ENCODE data around the gene SLC25A42. TPM values are rescaled to one million over a fixed set of nuclear protein-coding genes. Genes with fewer than 3 reads are reported as not detected.

SLC25A42 gene
- total RNA-seq, 1 donor from 2014 or later: 14.2 TPM

DNA sequence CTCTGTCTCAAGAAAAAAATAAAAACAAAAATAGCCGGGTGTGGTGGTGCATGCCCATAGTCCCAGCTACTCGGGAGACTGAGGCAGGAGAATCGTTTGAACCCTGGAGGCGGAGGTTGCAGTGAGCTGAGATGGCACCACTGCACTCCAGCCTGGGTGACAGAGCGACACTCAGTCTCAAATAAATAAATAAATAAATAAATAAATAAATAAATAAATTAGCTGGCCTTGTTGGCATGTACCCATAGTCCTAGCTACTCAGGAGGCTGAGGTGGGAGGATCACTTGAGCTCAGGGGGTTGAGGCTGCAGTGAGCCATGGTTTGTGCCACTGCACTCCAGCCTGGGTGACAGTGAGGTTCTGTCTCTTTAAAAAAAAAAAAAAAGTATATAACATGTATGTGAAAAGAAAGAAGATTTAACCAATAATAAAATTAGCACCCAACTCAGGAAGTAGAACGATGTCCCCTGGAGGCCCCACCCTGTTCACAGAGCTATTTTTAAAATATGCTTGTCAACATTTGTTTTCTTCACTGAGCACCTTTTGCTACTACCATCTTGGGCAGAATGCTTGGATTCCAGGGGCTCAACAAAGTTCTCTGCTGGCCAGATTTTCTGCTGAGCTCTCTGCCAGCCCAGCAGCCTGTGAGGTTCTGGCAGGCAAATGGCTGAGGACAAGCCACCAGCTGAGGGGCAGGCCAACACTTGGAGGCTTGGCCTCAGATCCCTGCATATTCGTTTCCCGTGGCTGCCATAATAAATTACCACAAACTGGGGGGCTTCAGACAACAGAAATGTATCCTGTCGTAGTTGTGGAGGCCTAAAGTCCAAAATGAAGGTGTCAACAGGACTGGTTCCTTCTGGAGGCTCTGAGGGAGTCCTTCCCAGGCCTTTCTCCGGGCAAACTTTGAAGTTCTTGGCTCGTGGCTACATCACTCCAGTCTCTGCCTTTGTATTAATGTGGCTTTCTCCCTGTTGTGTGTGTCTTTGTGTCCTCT, 5.2 kb downstream of the SLC25A42 start:
- Mint-ChIP-seq H3K27ac (ENCODE audit: unreplicated experiment) (no peak overlapping the region), H3K4me1 (ENCODE audit: low read depth, unreplicated experiment) (peaks cover 14% of the 10 kb centered on the region), H3K4me3 (ENCODE audit: unreplicated experiment) (no peak overlapping the region), H3K9me3 (ENCODE audit: unreplicated experiment) (peaks cover 2% of the 10 kb centered on the region), H3K27me3 (ENCODE audit: unreplicated experiment) (peaks cover 8% of the 10 kb centered on the region), H3K36me3 (ENCODE audit: unreplicated experiment) (no peaks in the 10 kb centered on the region)
- DNase-seq: no peak
- TF ChIP-seq, protein P1, sequence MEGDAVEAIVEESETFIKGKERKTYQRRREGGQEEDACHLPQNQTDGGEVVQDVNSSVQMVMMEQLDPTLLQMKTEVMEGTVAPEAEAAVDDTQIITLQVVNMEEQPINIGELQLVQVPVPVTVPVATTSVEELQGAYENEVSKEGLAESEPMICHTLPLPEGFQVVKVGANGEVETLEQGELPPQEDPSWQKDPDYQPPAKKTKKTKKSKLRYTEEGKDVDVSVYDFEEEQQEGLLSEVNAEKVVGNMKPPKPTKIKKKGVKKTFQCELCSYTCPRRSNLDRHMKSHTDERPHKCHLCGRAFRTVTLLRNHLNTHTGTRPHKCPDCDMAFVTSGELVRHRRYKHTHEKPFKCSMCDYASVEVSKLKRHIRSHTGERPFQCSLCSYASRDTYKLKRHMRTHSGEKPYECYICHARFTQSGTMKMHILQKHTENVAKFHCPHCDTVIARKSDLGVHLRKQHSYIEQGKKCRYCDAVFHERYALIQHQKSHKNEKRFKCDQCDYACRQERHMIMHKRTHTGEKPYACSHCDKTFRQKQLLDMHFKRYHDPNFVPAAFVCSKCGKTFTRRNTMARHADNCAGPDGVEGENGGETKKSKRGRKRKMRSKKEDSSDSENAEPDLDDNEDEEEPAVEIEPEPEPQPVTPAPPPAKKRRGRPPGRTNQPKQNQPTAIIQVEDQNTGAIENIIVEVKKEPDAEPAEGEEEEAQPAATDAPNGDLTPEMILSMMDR (IDR thresholded peaks at IDR 0.05; ENCODE audit: partially characterized antibody, unreplicated experiment): no peak

DNA sequence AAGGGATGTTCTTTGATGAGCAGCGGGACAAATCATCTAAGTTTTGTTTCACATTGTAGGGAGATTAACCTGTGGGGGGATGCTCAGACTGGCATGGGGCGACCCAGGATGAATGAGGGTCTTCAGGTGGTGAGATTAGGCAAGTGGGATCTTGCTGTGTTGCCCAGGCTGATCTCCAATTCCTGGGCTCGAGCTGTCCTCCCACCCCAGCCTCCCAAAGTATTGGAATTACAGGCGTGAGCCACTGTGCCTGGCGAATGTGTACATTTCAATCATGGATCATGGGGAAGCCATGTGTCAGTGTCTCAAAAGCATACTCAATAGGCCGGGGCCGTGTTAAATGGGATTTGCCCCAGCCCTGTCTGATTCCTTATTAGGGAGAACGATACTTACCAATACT, 8.1 kb downstream of the SLC25A42 start:
- TF ChIP-seq, protein P1 (IDR thresholded peaks at IDR 0.05; ENCODE audit: partially characterized antibody, unreplicated experiment): no peak
- DNase-seq: no peak
- Mint-ChIP-seq H3K4me3 (ENCODE audit: unreplicated experiment) (no peak overlapping the region), H3K4me1 (ENCODE audit: low read depth, unreplicated experiment) (peaks cover 13% of the 10 kb centered on the region), H3K27ac (ENCODE audit: unreplicated experiment) (no peak overlapping the region), H3K36me3 (ENCODE audit: unreplicated experiment) (no peaks in the 10 kb centered on the region), H3K9me3 (ENCODE audit: unreplicated experiment) (peaks cover 2% of the 10 kb centered on the region), H3K27me3 (ENCODE audit: unreplicated experiment) (peaks cover 2% of the 10 kb centered on the region)

DNA sequence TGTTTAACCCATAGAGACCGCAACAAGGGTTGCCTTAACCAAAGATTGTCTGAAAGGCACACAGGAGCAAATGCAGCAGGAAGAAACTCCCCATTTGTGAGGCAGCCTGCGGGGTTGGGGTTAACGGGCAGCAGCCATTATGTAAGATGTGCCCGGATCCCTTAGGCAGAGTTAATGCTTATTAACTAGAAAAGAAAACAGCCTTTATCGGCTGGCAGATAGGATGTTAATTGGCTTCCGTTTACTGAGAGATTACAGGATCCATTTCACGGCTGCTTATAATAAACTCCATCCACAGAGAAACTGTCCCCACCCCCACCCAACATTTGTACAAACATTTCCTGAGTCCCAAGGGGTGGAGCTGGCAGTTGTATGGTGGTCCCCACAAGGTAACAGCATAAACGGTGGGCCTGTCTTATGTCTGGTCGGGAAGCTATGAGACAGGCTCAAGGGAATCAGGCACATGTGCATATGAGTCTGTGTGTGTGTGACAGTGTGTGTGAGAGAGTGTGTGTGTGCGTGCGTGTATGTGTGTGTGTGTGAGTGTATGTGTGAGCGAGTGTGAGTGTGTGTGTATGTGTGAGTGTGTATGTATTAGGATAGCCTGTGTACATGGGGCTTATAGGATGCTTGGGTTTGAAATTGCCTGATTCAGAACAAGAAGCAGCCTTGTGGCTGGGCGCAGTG, 10.5 kb downstream of the SLC25A42 start:
- TF ChIP-seq, protein P1 (IDR thresholded peaks at IDR 0.05; ENCODE audit: partially characterized antibody, unreplicated experiment): no peak
- no peak overlapping the region for H3K27ac Mint-ChIP-seq (ENCODE audit: unreplicated experiment)
- peak overlapping the region; percentile 38 for H3K4me3 Mint-ChIP-seq (ENCODE audit: unreplicated experiment)
- H3K4me1 Mint-ChIP-seq (ENCODE audit: low read depth, unreplicated experiment): peaks cover 10% of the 10 kb centered on the region
- H3K9me3 Mint-ChIP-seq (ENCODE audit: unreplicated experiment): peaks cover 2% of the 10 kb centered on the region
- no peaks in the 10 kb centered on the region for H3K36me3 Mint-ChIP-seq (ENCODE audit: unreplicated experiment)
- peaks cover 4% of the 10 kb centered on the region for H3K27me3 Mint-ChIP-seq (ENCODE audit: unreplicated experiment)
- no peak for DNase-seq

DNA sequence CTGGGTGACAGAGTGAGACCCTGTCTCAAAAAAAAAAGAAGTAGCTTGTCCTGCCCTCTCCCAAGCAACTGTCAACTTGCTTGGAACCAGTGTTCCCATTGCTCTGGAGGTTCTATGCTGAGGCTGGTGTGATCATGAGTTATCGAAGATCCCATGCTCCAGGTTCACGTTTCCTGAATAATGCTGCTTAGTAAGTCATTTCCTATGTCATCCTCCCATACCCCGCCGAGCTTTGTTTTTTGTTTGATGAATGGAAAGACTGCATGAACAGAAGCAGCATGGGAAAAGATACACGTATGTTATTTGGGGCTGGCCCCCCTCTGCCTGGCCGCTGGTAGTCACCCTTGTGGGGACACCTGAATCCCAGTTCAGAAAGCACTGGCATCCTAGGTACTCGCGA, 11.3 kb downstream of the SLC25A42 start:
- H3K27ac Mint-ChIP-seq (ENCODE audit: unreplicated experiment): no peak overlapping the region
- peaks cover 2% of the 10 kb centered on the region for H3K9me3 Mint-ChIP-seq (ENCODE audit: unreplicated experiment)
- no peak overlapping the region for H3K4me3 Mint-ChIP-seq (ENCODE audit: unreplicated experiment)
- no peak for DNase-seq
- H3K27me3 Mint-ChIP-seq (ENCODE audit: unreplicated experiment): peaks cover 4% of the 10 kb centered on the region
- TF ChIP-seq, protein P1 (IDR thresholded peaks at IDR 0.05; ENCODE audit: partially characterized antibody, unreplicated experiment): no peak
- H3K4me1 Mint-ChIP-seq (ENCODE audit: low read depth, unreplicated experiment): peaks cover 10% of the 10 kb centered on the region
- no peaks in the 10 kb centered on the region for H3K36me3 Mint-ChIP-seq (ENCODE audit: unreplicated experiment)
